ENCODE results near the gene CFTR. TPM values are rescaled to one million over a fixed set of nuclear protein-coding genes. Genes with fewer than 3 reads are reported as not detected.

CFTR gene
- total RNA-seq, 1 donor = not detected

DNA sequence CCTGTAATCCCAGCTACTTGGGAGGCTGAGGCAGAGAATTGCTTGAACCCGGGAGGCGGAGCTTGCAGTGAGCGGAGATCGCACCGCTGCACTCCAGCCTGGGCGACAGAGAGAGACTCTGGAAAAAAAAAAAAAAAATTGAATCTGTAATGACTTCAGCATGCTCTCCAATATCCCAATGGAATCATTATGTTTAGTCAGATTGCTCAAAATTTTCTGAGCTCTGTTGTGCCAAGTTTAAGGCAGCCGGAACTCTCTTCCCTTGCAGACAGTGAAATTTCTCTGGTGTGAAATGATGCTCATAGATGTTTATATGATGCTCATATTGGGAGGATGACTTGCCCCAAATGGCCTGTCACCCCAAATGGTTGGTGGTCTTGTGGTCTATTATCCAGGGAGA lies 212.5 kb downstream of the CFTR start:
- Histone ChIP-seq H3K36me3 (ENCODE audit: insufficient read depth, low read length) (no peaks in the 10 kb centered on the region), H3K4me3 (ENCODE audit: insufficient read depth, low read length) (no peak overlapping the region), H2AFZ (ENCODE audit: low read length) (no peak overlapping the region), H3K9me3 (ENCODE audit: low read depth, low read length) (no peaks in the 10 kb centered on the region), H3K4me1 (ENCODE audit: insufficient read depth, low read length) (no peaks in the 10 kb centered on the region), H3K79me2 (ENCODE audit: insufficient read depth, low read length) (no peaks in the 10 kb centered on the region), H3K27ac (ENCODE audit: low read depth, low read length) (no peak overlapping the region), H3K27me3 (ENCODE audit: insufficient read depth, low read length) (no peaks in the 10 kb centered on the region), H4K20me1 (ENCODE audit: insufficient read depth, low read length) (no peaks in the 10 kb centered on the region), H3K4me2 (ENCODE audit: insufficient read depth, low read length) (no peak overlapping the region)
- no peak for TF ChIP-seq CTCF (IDR thresholded peaks at IDR 0.05; ENCODE audit: extremely low read depth, low read depth, low read length)
- DNase-seq (ENCODE audit: insufficient read length, low spot score, missing footprints) = no peak

DNA sequence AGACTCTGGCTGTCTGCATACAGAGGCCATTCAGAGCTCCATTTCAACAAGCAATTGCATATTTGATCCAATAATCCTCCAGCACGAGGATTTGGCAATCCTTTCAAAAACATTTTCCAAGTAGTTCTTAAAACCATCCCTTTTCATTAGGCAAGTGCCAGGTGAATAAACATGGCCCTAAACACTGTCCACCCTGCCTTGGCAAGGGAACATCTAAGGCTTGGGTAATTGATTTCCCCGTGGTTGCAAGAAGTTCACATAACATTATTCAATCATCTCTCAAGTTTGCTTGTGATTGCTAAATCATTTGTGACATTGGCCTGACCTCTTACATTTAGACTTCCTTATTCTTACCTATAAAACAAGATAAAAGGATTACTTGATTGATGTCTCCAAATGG lies 218.2 kb downstream of the CFTR start:
- no peak overlapping the region for H2AFZ ChIP-seq (ENCODE audit: low read length)
- no peak for TF ChIP-seq CTCF (IDR thresholded peaks at IDR 0.05; ENCODE audit: extremely low read depth, low read depth, low read length)
- H3K4me3 ChIP-seq (ENCODE audit: insufficient read depth, low read length) = no peak overlapping the region
- no peaks in the 10 kb centered on the region for H3K79me2 ChIP-seq (ENCODE audit: insufficient read depth, low read length)
- no peak overlapping the region for H3K27ac ChIP-seq (ENCODE audit: low read depth, low read length)
- H4K20me1 ChIP-seq (ENCODE audit: insufficient read depth, low read length) = no peaks in the 10 kb centered on the region
- no peaks in the 10 kb centered on the region for H3K27me3 ChIP-seq (ENCODE audit: insufficient read depth, low read length)
- no peak overlapping the region for H3K4me2 ChIP-seq (ENCODE audit: insufficient read depth, low read length)
- H3K9me3 ChIP-seq (ENCODE audit: low read depth, low read length) = no peaks in the 10 kb centered on the region
- H3K4me1 ChIP-seq (ENCODE audit: insufficient read depth, low read length) = no peaks in the 10 kb centered on the region
- no peaks in the 10 kb centered on the region for H3K36me3 ChIP-seq (ENCODE audit: insufficient read depth, low read length)
- no peak for DNase-seq (ENCODE audit: insufficient read length, low spot score, missing footprints)

GRCh38 chr7:117704063-117704462 lies 224.2 kb downstream of the CFTR start:
- no peak overlapping the region for H3K4me3 ChIP-seq (ENCODE audit: insufficient read depth, low read length)
- H3K27me3 ChIP-seq (ENCODE audit: insufficient read depth, low read length) = no peaks in the 10 kb centered on the region
- H4K20me1 ChIP-seq (ENCODE audit: insufficient read depth, low read length) = no peaks in the 10 kb centered on the region
- no peak overlapping the region for H3K27ac ChIP-seq (ENCODE audit: low read depth, low read length)
- H3K79me2 ChIP-seq (ENCODE audit: insufficient read depth, low read length) = no peaks in the 10 kb centered on the region
- no peak for DNase-seq (ENCODE audit: insufficient read length, low spot score, missing footprints)
- no peaks in the 10 kb centered on the region for H3K4me1 ChIP-seq (ENCODE audit: insufficient read depth, low read length)
- H3K4me2 ChIP-seq (ENCODE audit: insufficient read depth, low read length) = no peak overlapping the region
- no peaks in the 10 kb centered on the region for H3K36me3 ChIP-seq (ENCODE audit: insufficient read depth, low read length)
- H3K9me3 ChIP-seq (ENCODE audit: low read depth, low read length) = no peaks in the 10 kb centered on the region
- no peak overlapping the region for H2AFZ ChIP-seq (ENCODE audit: low read length)
- TF ChIP-seq CTCF (IDR thresholded peaks at IDR 0.05; ENCODE audit: extremely low read depth, low read depth, low read length) = no peak

DNA sequence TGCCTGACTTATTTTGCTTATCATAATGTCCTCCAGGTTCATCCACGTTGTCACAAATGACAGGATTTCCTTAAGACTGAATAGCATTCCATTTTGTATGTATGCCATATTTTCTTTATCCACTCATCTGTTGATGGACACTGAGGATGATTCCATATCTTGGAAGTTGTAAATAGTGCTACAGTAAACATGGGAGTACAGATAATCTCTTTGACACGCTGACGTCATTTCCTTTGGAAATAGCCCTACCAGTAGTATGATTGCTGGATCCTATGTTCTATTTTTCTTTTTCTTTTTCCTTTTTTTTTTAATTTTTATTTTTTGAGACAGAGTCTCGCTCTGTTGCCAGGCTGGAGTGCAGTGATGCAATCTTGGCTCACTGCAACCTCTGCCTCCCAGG lies 225.8 kb downstream of the CFTR start:
- H3K27ac ChIP-seq (ENCODE audit: low read depth, low read length) = no peak overlapping the region
- H3K9me3 ChIP-seq (ENCODE audit: low read depth, low read length) = no peaks in the 10 kb centered on the region
- H3K4me3 ChIP-seq (ENCODE audit: insufficient read depth, low read length) = no peak overlapping the region
- DNase-seq (ENCODE audit: insufficient read length, low spot score, missing footprints) = no peak
- no peaks in the 10 kb centered on the region for H3K4me1 ChIP-seq (ENCODE audit: insufficient read depth, low read length)
- H2AFZ ChIP-seq (ENCODE audit: low read length) = no peak overlapping the region
- H3K79me2 ChIP-seq (ENCODE audit: insufficient read depth, low read length) = no peaks in the 10 kb centered on the region
- H3K4me2 ChIP-seq (ENCODE audit: insufficient read depth, low read length) = no peak overlapping the region
- H3K27me3 ChIP-seq (ENCODE audit: insufficient read depth, low read length) = no peaks in the 10 kb centered on the region
- no peak for TF ChIP-seq CTCF (IDR thresholded peaks at IDR 0.05; ENCODE audit: extremely low read depth, low read depth, low read length)
- no peaks in the 10 kb centered on the region for H4K20me1 ChIP-seq (ENCODE audit: insufficient read depth, low read length)
- no peaks in the 10 kb centered on the region for H3K36me3 ChIP-seq (ENCODE audit: insufficient read depth, low read length)
